K562 (cell line): Measurements from ENCODE around the gene ZNF48. TPM values are rescaled to one million over a fixed set of nuclear protein-coding genes. Genes with fewer than 3 reads are reported as not detected.

Experiments used
- BRD4 ChIP-seq: fragments of 200-600 bp; sonication (generic); IDR thresholded peaks from 2 replicates; pipeline ENCODE4 v1.6.1; 2017; ENCODE audit warnings: inconsistent platforms
- CCAR2 ChIP-seq: fragments of 200-400 bp; formaldehyde crosslinking; IDR thresholded peaks from 2 replicates; pipeline ENCODE4 v1.6.1; 2017; ENCODE audit warnings: mild to moderate bottlenecking, low read depth, low read length
- CHD2 ChIP-seq: IDR thresholded peaks from 2 replicates; pipeline ENCODE4 v1.6.1; 2011; ENCODE audit warnings: low read depth, low read length
- CHD7 ChIP-seq: fragments of 200-600 bp; sonication (generic); IDR thresholded peaks from one replicate; pipeline ENCODE4 v1.6.1; 2012; ENCODE audit warnings: mild to moderate bottlenecking, low read depth, low read length, inconsistent platforms
- CREB3 ChIP-seq: fragments of 450-650 bp; conservative IDR thresholded peaks from 2 replicates; pipeline ENCODE4 v1.6.1; 2016; ENCODE audit warnings: missing genetic modification characterization, low read depth, mild to moderate bottlenecking, missing compliant biosample characterization, moderate library complexity
- ETV1 ChIP-seq: fragments of 450-650 bp; conservative IDR thresholded peaks from 2 replicates; pipeline ENCODE4 v1.6.1; 2016; ENCODE audit warnings: missing genetic modification characterization, control low read depth, low read depth, missing compliant biosample characterization
- ETV5 ChIP-seq: sonication (generic); formaldehyde crosslinking; IDR thresholded peaks from 2 replicates; pipeline ENCODE4 v1.4.0; 2020; ENCODE audit warnings: low read depth, mild to moderate bottlenecking, missing genetic modification reagents
- NFIX ChIP-seq: fragments of 250-450 bp; sonication (Bioruptor Pico); IDR thresholded peaks from 2 replicates; pipeline ENCODE4 v1.4.0; 2020; ENCODE audit warnings: low read depth, mild to moderate bottlenecking, moderate library complexity
- NR1H2 ChIP-seq: sonication (generic); formaldehyde crosslinking; IDR thresholded peaks from 2 replicates; pipeline ENCODE4 v1.4.0; 2020; ENCODE audit warnings: mild to moderate bottlenecking, missing genetic modification reagents
- NR2F6 ChIP-seq: fragments of 450-650 bp; formaldehyde crosslinking; IDR thresholded peaks from 2 replicates; pipeline ENCODE4 v1.4.0; 2020; ENCODE audit warnings: mild to moderate bottlenecking
- POLR2G ChIP-seq: fragments of 200-400 bp; formaldehyde crosslinking; IDR thresholded peaks from 2 replicates; pipeline ENCODE4 v1.6.1; 2017; ENCODE audit warnings: low read depth, mild to moderate bottlenecking, antibody characterized with exemption, low read length, moderate library complexity
- TBP ChIP-seq: optimal IDR thresholded peaks from 2 replicates; pipeline ENCODE3; 2011; ENCODE audit warnings: low read depth, low read length, improper control_type of control experiment
- ZBTB9 ChIP-seq: fragments of 450-650 bp; formaldehyde crosslinking; IDR thresholded peaks from 2 replicates; pipeline ENCODE4 v1.4.0; 2020; ENCODE audit warnings: mild to moderate bottlenecking, moderate library complexity
- ZNF408 ChIP-seq: fragments of 250-450 bp; sonication (Bioruptor Pico); IDR thresholded peaks from 2 replicates; pipeline ENCODE4 v1.4.0; 2020; ENCODE audit warnings: low read depth, mild to moderate bottlenecking, moderate library complexity
- ZSCAN29 ChIP-seq: fragments of 450-650 bp; IDR thresholded peaks from 2 replicates; pipeline ENCODE4 v1.6.1; 2017
- ZSCAN32 ChIP-seq: fragments of 450-650 bp; formaldehyde crosslinking; IDR thresholded peaks from 2 replicates; pipeline ENCODE4 v1.4.0; 2020; ENCODE audit warnings: mild to moderate bottlenecking, moderate library complexity
- polyA plus RNA-seq, 8 experiments: library from polyadenylated mRNA; depleted of rRNA in 4 of 8; stranded (reverse) in 5 of 8; unstranded in 3 of 8; fragments of >200 nt; fragmentation: Nextera tagmentation in 2 of 8; fragmentation: Illumina TruSeq in 1 of 8; extraction: Ambion mirVana in 2 of 8; extraction: Trizol in 1 of 8; gene quantifications; 2 replicates each; pipeline versions ENCODE4 v1.2.1 to v1.2.3, GENCODE V29; 2011 to 2014; ENCODE audit warnings: inconsistent platforms in 1 of 8, missing spikeins in 1 of 8
- total RNA-seq, 7 experiments: library from RNA; depleted of rRNA in 6 of 7; stranded (reverse); fragments of >200 nt in 6 of 7; fragmentation: Illumina TruSeq in 2 of 7; extraction: Trizol in 2 of 7; gene quantifications; 2 replicates each; pipeline versions ENCODE4 v1.2.1 to v1.2.3, GENCODE V29; 2011 to 2021; ENCODE audit warnings: low replicate concordance in 1 of 7

ZNF48 gene
- total and polyA plus RNA-seq, 9 of the 15 experiments (the other 6 are each of a cell fraction or from before 2014, with no cell fraction given) = 0.38 to 11.6 (median 4.7) TPM

- no peak for TF ChIP-seq CHD7
- peak; percentile 88 for TF ChIP-seq POLR2G
- no peak for TF ChIP-seq NFIX (CRISPR knock-in tag)
- no peak for TF ChIP-seq CHD2
- no peak for TF ChIP-seq TBP
- TF ChIP-seq ZNF408 (CRISPR knock-in tag) = no peak
- no peak for TF ChIP-seq CCAR2
- 0 out of 2 replicates have a peak, but pooled peaks have one; percentile 22 for TF ChIP-seq ZBTB9 (CRISPR knock-in tag)
- TF ChIP-seq ZSCAN29 = peak; percentile 28; the same call in 1 of the 2 replicates
- TF ChIP-seq NR1H2 (CRISPR knock-in tag) = 0 out of 2 replicates have a peak, but pooled peaks have one; percentile 6
- no peak for TF ChIP-seq NR2F6 (CRISPR knock-in tag)
- TF ChIP-seq CREB3 (tag) = peak; percentile 52; the same call in 1 of the 2 replicates
- TF ChIP-seq ZSCAN32 = no peak
- TF ChIP-seq ETV1 = peak; percentile 86
- TF ChIP-seq ETV5 (CRISPR knock-in tag) = peak; percentile 87
- TF ChIP-seq BRD4 = peak; percentile 91
Measured at GRCh38 chr16:30377812-30378235, 17.4 kb upstream of the ZNF48 start (continued).
